SW 1271 (cell line): Measurements from ENCODE around the gene EBPL.
"Not testable (repeated sequence)": the region's sequence is repeated elsewhere in the genome, so short reads cannot be mapped to it uniquely, and the experiment has no call there.

Experiments used
- DNase-seq, 2 experiments: peaks; one replicate each; lab custom pipeline; 2025; lab: John Stamatoyannopoulos, UW

EBPL gene

GRCh38 chr13:49635599-49636433 is 55.5 kb downstream of the EBPL start:
- no peak for DNase-seq

DNA sequence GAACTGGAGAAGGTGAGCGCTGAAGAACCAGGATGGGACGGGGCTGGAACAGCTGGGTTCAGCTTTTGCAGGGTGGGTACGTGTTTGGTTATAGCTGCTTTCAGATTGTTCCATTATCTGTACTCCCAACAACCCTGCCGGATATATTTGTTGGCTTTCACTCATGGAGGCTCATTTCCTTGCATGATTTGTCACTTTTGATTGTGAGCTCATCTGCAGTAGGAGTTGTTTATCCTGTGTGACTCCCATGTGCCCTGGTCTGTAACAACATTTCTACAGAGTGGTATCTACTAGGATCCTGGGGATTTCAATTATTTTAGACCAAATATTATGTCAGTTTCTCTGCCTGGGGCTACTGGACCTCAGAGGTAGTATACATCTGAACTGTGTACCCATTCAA is 57.6 kb downstream of the EBPL start:
- no peak for DNase-seq

GRCh38 chr13:49632156-49632555 is 59.1 kb downstream of the EBPL start:
- DNase-seq = no peak

DNA sequence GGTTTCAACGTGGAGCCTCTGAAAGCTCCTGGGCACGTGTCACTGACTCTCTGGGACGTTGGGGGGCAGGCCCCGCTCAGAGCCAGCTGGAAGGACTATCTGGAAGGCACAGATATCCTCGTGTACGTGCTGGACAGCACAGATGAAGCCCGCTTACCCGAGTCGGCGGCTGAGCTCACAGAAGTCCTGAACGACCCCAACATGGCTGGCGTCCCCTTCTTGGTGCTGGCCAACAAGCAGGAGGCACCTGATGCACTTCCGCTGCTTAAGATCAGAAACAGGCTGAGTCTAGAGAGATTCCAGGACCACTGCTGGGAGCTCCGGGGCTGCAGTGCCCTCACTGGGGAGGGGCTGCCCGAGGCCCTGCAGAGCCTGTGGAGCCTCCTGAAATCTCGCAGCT is 60.7 kb downstream of the EBPL start:
- DNase-seq = no peak

GRCh38 chr13:49629947-49630346 is 61.3 kb downstream of the EBPL start:
- no peak for DNase-seq

DNA sequence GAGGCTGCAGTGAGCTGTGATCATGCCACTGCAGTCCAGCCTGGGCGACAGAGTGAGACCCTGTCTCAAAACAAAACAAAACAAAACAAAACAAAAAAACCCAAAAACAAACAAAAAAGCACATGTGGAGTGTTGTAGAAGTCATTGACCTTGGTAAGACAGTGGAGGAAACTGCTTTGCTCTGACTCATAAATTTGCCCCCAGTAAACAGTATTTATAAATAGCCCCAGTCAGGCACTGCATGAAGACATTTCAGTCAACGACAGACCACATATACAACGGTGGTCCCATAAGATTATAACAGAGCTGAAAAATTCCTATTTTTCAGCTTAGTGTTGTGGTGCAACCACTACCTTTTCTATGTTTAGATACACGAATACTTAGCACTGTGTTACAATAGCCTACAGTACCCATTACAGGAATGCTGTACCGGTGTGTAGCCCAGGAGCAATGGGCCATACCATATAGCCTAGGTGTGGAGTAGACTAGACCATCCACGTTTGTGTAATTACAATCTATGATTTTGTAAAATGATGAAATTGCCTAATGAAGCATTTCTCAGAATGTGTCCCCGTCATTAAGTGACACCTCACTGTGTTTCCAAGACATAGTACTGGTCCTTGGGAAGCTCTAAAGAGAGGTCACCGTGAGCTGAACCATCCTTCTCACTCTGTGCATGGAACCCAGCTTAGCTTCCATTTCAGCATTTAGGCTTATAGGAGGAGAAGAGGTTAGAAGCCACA is 61.9 kb downstream of the EBPL start:
- no peak for DNase-seq

- no peak for DNase-seq
Measured at GRCh38 chr13:49627831-49628652, 63.2 kb downstream of the EBPL start, which contains the start of gene ARL11. Gene ARL11 (plus strand): TSS chr13:49628507. CDS start chr13:49630448, 1,941 bp downstream.

- no peak for DNase-seq
Measured at GRCh38 chr13:49625392-49626079, 65.8 kb downstream of the EBPL start.

GRCh38 chr13:49624229-49624628 is 67.1 kb downstream of the EBPL start:
- no peak for DNase-seq

GRCh38 chr13:49622174-49622946 is 68.9 kb downstream of the EBPL start:
- no peak for DNase-seq

GRCh38 chr13:49620170-49620621 is 71.1 kb downstream of the EBPL start:
- no peak for DNase-seq

- no peak for DNase-seq
Measured at GRCh38 chr13:49616676-49617065, 74.6 kb downstream of the EBPL start.

GRCh38 chr13:49615836-49616675 is 75.2 kb downstream of the EBPL start:
- DNase-seq = no peak

DNA sequence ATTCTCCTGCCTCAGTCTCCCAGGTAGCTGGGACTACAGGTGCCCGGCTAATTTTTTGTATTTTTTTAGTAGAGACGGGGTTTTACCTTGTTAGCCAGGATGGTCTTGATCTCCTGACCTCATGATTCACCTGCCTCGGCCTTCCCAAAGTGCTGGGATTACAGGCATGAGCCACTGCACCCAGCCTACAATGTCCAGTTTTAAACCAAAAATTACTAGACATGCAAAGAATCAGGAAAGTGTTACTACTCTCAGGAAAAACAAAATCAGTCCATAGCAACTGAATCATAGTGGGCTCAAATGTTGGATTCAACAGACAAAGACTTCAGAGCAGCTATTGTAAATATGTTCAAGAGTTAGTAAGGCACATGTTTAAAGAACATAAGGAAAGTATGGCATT is 79.2 kb downstream of the EBPL start:
- not testable (repeated sequence) for DNase-seq
